ENCODE data around the gene ENTREP1. TPM values are rescaled to one million over a fixed set of nuclear protein-coding genes. Genes with fewer than 3 reads are reported as not detected.

Gene ENTREP1
- total RNA-seq, 1 experiment from 2014 or later = not detected

DNA sequence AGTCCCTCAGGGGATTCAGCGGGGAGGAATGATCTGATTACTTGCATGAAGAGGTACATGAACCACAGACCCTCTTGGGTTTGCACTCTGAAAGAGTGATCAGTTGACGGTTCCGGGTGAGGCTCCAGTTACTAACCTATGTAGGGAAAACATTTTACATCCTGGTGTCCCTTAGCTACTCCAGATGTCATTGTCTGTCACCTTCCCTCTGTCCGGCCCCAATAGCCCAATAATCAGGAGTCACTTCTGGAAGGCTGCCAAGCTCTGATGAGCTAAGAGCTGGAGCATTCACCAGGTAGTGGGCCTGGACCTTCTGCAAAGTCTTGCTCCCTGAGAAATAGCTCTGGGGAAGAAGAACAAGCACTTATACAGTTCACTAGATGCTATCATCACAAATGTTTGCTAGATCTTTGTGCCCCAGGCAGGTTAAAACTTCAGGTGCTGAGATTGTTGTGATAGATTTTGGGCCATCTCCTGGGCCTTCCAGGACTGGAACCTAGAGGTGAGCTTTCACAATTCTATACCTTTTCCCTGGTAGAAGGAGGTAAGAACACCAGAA lies 64.5 kb downstream of the ENTREP1 start:
- Mint-ChIP-seq H3K27ac (ENCODE audit: unreplicated experiment) (no peak overlapping the region), H3K4me1 (ENCODE audit: low read depth, unreplicated experiment) (no peaks in the 10 kb centered on the region), H3K9me3 (ENCODE audit: unreplicated experiment) (no peaks in the 10 kb centered on the region), H3K36me3 (ENCODE audit: insufficient read depth, unreplicated experiment) (no peaks in the 10 kb centered on the region), H3K27me3 (ENCODE audit: insufficient read depth, unreplicated experiment) (no peaks in the 10 kb centered on the region), H3K4me3 (ENCODE audit: unreplicated experiment) (no peak overlapping the region)
- no peak for DNase-seq
- H3K9me3 ChIP-seq = no peaks in the 10 kb centered on the region
- no TSS peak for BruUV-seq (replicated peaks)
- H3K36me3 ChIP-seq (ENCODE audit: control insufficient read depth, insufficient read depth, low read length) = no peaks in the 10 kb centered on the region
- H3K27me3 ChIP-seq (replicated peaks; ENCODE audit: control insufficient read depth, insufficient read depth, low read length) = no peaks in the 10 kb centered on the region
- no peak overlapping the region for H3K4me3 ChIP-seq (ENCODE audit: low read depth, low read length)
- TF ChIP-seq, protein P1, sequence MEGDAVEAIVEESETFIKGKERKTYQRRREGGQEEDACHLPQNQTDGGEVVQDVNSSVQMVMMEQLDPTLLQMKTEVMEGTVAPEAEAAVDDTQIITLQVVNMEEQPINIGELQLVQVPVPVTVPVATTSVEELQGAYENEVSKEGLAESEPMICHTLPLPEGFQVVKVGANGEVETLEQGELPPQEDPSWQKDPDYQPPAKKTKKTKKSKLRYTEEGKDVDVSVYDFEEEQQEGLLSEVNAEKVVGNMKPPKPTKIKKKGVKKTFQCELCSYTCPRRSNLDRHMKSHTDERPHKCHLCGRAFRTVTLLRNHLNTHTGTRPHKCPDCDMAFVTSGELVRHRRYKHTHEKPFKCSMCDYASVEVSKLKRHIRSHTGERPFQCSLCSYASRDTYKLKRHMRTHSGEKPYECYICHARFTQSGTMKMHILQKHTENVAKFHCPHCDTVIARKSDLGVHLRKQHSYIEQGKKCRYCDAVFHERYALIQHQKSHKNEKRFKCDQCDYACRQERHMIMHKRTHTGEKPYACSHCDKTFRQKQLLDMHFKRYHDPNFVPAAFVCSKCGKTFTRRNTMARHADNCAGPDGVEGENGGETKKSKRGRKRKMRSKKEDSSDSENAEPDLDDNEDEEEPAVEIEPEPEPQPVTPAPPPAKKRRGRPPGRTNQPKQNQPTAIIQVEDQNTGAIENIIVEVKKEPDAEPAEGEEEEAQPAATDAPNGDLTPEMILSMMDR (IDR thresholded peaks at IDR 0.05; ENCODE audit: insufficient read depth in 1 of 2, low read depth in 1 of 2, low read length in 1 of 2, severe bottlenecking in 1 of 2, unreplicated experiment in 1 of 2) = no peak
- ChIA-PET POLR2A (no interaction called here), CTCF (no interaction called here)
- H3K4me1 ChIP-seq = no peaks in the 10 kb centered on the region
- intact Hi-C loops (cut with micrococcal nuclease; ENCODE audit: unreplicated experiment) = no loop called here

DNA sequence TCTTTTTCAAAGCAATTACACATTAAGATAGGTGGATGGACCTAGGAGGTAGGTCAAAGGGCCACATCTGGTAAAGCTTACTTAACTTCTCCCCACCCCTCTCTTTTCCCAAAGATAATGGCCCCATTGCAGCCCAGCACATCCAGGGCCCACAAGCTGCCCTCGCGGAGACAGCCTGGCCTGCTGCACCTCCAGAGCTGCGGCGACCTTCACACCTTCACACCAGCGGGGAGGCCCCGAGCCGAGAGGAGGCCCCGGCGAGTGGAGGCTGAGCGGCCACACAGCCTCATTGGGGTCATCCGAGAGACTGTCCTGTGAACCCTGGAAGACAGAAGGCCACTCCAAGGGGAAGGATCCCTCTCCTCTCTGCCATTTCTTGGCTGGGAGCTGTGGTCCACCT lies 66.5 kb downstream of the ENTREP1 start:
- intact Hi-C loops (cut with micrococcal nuclease; ENCODE audit: unreplicated experiment) = no loop called here
- H3K4me1 Mint-ChIP-seq (ENCODE audit: low read depth, unreplicated experiment) = no peaks in the 10 kb centered on the region
- CTCF ChIA-PET = no interaction called here

DNA sequence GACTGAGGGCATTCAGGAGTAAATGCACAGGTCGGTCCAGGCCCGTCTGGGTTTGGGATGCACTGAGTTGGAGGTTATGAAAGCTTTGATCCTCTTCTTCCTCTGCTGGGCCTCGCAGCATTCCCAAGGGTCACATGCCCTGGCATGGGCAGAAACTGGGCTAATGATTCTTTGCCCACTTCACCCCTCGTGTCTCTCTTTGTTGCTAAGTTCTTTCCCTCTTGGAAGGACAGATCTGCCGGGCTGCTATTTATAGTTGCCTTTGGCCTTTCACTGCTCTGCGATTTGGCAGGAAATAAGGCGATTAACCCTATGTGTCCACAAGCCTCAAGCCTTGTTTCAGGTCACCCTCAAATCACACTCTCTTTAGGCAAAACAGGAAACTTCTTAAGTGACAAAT lies 66.9 kb downstream of the ENTREP1 start:
- Histone ChIP-seq H3K4me1 (no peaks in the 10 kb centered on the region), H3K4me3 (ENCODE audit: low read depth, low read length) (no peak overlapping the region), H3K27me3 (replicated peaks; ENCODE audit: control insufficient read depth, insufficient read depth, low read length) (no peaks in the 10 kb centered on the region), H3K36me3 (ENCODE audit: control insufficient read depth, insufficient read depth, low read length) (no peaks in the 10 kb centered on the region), H3K9me3 (no peaks in the 10 kb centered on the region)
- Mint-ChIP-seq H3K27ac (ENCODE audit: unreplicated experiment) (no peak overlapping the region), H3K36me3 (ENCODE audit: insufficient read depth, unreplicated experiment) (no peaks in the 10 kb centered on the region), H3K9me3 (ENCODE audit: unreplicated experiment) (no peaks in the 10 kb centered on the region), H3K27me3 (ENCODE audit: insufficient read depth, unreplicated experiment) (no peaks in the 10 kb centered on the region), H3K4me3 (ENCODE audit: unreplicated experiment) (no peak overlapping the region), H3K4me1 (ENCODE audit: low read depth, unreplicated experiment) (no peaks in the 10 kb centered on the region)
- no TSS peak for BruUV-seq (replicated peaks)
- ChIA-PET CTCF (no interaction called here), POLR2A (no interaction called here)
- TF ChIP-seq, protein P1 (IDR thresholded peaks at IDR 0.05; ENCODE audit: insufficient read depth in 1 of 2, low read depth in 1 of 2, low read length in 1 of 2, severe bottlenecking in 1 of 2, unreplicated experiment in 1 of 2) = no peak
- intact Hi-C loops (cut with micrococcal nuclease; ENCODE audit: unreplicated experiment) = no loop called here
- DNase-seq = no peak

More for the DNA sequence above, 66.5 kb downstream of the ENTREP1 start:
- TF ChIP-seq, protein P1 (IDR thresholded peaks at IDR 0.05; ENCODE audit: insufficient read depth in 1 of 2, low read depth in 1 of 2, low read length in 1 of 2, severe bottlenecking in 1 of 2, unreplicated experiment in 1 of 2) = no peak
- no peaks in the 10 kb centered on the region for H3K27me3 ChIP-seq (replicated peaks; ENCODE audit: control insufficient read depth, insufficient read depth, low read length)
- H3K9me3 ChIP-seq = no peaks in the 10 kb centered on the region
- H3K4me3 ChIP-seq (ENCODE audit: low read depth, low read length) = no peak overlapping the region
- POLR2A ChIA-PET = no interaction called here
- H3K27ac Mint-ChIP-seq (ENCODE audit: unreplicated experiment) = no peak overlapping the region
- H3K4me1 ChIP-seq = no peaks in the 10 kb centered on the region
- BruUV-seq (replicated peaks) = no TSS peak
- no peaks in the 10 kb centered on the region for H3K36me3 ChIP-seq (ENCODE audit: control insufficient read depth, insufficient read depth, low read length)
- H3K36me3 Mint-ChIP-seq (ENCODE audit: insufficient read depth, unreplicated experiment) = no peaks in the 10 kb centered on the region
- H3K4me3 Mint-ChIP-seq (ENCODE audit: unreplicated experiment) = no peak overlapping the region
- H3K9me3 Mint-ChIP-seq (ENCODE audit: unreplicated experiment) = no peaks in the 10 kb centered on the region
- H3K27me3 Mint-ChIP-seq (ENCODE audit: insufficient read depth, unreplicated experiment) = no peaks in the 10 kb centered on the region
- DNase-seq = no peak

All from Caco-2 (cell line).